GM18868 (cell line): ENCODE results near the gene KCNH1.
A peak's percentile ranks its signal among the peaks of the same experiment; 100 is the strongest.

Experiments used
- ATAC-seq: cut with Tn5 transposase; IDR thresholded peaks from one replicate; pipeline ENCODE4 v1.9.1; 2021; ENCODE audit warnings: mild to moderate bottlenecking, moderate library complexity; ENCODE audit not compliant: unreplicated experiment

Gene KCNH1

DNA sequence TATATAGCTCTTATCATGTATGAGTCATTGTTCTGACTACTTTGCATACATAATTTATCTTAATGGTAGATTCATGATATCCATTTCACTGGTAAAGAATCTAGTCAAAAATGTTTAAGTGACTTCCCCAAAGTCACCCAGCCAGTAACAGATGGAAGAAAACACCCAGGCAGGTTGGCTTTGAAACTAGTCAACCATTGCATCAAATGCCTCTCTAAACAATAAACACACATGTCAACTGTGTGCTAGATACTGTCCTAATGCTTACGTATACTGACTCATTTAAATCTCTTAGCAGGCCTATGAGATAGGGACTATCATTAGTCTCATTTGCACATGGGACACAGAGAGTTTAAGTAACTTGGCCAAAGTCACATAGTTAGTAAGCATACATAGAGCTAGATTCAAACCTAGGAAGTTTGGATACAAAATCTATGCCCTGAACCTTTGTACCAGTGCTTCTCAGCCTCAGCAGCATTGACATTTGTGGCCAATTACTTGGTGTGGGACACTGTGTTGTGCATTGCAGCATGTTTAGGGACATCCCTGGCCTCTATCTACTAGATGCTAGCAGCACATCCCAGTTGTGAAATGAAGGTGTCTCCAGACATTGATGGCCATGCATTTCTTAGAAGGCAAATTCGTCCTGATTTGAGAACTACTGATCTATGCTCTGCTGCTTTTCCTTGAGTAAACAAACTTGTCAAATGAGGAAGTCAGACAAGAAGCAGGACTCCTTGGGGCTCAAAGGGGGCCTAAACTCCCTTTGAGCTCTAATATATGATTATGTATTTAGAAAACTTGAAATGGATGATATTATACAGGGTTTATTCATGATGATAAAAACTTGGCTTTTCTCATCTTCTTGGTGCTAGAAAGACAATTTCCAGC, 316.3 kb downstream of the KCNH1 start:
- peak; percentile 46 for ATAC-seq

DNA sequence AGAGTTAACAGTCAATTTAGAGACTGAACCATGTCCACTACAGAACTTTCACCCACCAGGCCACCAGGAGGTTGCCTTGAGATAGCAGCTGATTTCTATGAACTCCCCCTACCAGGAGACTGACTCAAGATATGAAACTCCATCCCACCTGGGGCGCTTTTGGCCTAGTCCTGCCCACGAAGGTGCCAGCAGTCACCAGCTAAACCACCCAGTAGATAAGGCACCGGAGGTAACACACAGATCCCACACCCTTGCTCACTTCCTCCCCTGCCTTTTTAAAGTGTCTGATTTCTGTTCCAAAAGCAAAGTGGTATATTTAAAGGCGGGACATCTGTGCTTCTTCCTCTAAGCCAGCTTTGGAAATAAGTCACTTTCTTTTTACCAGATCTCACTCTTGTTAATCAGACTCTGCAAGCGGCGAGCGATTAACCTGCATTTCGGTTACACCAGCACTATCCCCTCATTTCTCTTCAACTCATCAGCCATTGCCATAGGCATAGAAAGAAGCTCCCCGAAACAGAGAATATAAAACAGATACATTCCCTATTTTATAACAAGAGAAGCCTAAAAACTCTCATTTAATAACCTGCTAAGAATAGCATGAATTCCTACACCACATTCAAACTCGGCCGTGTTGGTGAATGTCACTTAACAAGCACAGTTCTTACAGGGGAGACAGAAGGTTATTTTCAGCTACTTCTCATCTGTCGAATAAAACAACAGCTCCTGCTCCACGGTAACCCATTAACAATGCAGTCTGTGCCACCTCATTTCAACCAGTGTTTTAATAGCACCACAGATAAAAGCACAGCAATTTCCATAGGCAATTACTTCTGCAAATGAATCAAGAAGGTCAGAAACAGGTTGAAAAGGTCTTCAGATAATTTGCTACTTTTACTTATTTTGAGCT, 318.1 kb downstream of the KCNH1 start:
- no peak for ATAC-seq

DNA sequence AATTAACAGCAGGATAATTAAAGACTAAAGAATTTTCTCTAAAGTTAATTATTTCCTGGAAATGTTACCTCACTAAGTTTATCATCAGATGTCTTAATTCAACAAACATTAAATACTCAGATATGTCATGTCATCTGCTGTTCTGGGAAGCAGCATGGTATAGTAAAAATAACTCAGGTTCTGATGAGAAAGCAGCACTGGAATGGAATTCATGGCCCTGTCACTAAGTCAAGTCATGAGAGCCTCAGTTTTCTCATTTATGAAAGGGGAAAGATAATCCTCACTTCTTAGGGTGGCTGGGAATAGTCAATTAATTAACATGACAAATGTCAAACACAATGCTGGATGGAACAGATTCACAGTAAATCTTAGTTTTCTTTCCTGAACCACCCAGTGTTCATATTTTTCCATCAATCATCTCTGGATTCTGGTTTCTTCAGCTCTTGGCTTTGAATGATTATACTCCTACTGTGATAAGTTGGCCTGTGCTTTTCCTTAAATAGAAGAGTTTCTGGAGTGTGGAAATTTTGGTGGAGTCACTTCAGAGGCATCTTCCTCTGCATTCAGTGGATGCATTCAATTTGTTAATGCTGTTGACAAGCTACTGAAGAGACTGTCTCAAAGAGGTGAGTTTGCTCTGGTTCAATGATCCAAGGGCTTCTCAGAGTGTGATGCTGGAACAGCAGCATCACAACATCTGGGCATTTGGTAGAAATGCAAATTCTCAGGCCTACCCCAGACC, 319.4 kb downstream of the KCNH1 start:
- no peak for ATAC-seq

DNA sequence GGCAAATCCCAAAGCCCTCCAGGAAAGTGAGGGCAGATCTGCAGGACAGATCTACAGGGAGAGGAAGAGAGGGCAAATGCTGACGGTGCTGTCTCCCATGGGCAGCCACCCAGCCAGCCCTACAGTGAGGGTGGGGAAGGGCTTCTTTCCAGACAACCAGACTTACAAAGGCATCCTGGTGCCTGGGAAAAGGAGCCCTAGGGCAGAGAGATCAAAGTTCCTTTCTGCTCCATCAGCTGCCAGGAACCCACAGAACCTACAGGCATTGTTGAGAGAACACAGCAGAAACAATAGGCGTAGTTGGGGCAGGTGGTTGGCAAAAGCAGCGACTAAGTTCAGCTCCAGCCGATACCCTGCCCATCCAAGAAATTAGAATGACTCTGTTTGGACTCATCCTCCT, 332.4 kb downstream of the KCNH1 start:
- ATAC-seq, result no peak

DNA sequence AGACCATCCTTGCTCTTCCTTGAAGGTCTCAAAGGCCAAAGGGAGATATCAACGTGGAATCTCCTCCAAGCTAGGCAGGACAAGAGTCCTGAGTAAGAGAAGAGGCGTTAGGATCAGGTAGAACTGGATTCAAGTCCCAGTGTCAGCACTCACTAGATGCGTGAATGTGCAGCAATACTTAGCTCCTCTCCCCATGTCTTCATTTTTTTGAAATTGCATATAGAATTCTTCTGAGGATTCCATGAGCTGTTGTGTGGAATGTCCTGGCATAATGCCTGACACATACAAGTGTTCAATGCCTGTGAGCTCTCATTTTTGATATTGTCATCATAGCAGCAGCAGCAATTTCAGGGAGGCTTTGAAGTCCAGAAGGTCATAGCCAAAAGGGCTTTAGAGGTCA, 333.2 kb downstream of the KCNH1 start:
- ATAC-seq, result no peak

DNA sequence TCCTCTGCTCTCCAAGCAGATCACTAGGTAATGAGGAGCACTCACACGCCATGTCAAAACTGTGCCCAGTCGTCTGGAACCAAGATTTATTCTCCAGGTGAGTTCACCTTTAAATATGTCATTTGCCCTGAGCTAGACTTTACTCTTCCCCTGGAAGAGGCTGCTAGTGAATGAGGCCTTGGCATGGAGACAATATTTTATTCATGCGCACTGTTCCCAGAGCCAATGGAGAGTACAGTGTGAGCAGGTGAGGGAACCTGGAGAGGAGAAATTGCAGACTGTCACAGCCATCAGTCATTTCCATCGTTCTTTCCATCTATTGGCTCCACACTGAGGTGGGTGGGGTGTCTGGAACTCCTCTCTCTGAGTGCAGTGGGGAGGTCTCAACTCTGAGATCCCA, 333.6 kb downstream of the KCNH1 start:
- no peak for ATAC-seq

DNA sequence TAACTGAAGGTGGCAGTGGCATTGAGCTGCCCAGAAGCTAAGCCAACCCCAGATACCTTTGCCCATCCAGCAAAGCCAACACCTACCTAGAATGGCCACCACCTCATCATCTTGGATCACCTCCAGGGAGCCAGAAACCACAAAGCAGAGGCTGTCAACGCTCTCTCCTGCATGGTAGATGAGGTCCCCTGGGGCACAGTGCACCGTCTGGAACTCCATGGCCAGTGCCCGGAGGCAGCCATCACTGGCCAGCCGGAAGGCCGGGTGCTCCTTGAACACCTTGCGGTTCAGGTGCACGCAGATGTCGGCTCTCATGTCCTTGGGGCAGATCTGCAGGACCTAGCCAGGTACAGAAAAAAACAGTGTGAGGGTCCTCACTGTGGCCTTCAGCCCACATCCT, 336.5 kb downstream of the KCNH1 start:
- no peak for ATAC-seq

DNA sequence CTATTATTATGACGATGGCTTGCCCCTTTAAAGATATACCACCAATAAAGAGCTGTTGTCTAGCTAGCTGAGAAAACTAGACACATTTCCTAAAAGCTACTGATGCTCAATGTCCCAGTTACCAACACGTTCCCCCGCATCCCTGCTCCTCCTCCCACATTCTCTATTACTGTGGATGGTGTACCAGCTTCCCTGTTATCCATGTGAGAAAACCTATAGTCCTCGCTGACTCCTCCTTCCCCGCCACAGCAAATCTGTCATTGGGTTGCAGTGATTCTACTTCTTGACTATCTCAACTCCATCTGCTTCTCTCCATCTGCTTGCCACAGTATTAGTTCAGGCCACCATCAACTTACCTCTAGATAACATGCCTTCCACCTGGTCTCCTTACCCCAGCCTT, 337.5 kb downstream of the KCNH1 start:
- no peak for ATAC-seq

DNA sequence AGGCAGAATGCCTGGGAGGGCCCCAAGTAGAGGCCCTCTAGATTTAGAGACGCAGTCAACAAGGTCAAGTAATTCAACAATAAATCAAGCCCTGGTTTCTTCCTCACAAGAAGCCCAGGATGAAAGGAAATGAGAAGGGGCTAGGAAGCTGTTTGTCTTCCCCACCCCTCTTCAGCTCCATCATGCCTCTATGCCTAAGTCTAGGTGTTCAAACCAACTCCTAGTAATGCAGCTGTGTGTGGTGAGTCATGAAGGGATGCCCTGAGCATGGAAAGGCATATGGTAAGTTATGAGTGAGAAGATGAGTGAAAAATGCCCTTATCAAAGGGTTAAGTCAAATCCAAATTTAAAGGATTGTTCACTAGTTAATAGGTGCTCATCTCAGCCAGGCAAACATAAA, 339.5 kb downstream of the KCNH1 start:
- ATAC-seq, result no peak

DNA sequence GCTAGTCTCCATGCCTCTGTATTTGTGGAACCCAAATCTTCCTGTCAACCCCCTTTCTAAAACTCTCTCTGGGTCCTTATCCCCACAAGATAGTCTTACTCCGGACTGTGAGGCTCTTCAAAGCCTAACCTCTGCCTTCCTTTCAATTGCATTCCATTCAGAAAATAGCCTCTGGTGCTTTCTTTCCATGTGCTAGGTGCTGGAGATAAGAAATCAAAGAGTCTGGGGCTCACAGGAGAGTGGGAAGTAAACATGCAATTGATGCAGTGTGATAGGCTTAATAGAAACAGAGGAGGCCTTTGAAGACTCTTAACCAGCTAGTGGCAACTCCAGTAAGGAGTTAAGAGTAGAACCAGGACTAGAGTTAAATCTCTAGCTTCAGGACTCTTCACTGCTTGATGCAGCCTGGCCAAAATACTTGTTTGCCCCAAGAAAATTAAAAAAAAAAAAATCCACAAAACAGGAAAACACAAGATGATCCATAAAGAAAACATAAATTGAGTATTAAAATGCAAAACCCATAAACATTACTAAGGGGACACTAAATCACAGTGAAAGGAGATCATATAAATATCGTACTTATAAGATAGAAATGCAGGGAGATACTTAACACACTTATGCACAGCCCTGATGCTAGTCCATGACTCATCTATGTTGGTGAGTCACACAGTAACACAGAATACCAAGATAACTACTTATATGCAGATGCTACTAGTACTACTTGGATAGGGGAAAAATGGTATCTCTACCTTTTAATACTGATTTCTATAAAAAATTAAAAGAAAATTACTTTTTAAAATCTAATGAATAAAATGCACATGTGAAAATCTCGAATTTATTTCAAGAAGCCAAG, 341.5 kb downstream of the KCNH1 start:
- no peak for ATAC-seq

DNA sequence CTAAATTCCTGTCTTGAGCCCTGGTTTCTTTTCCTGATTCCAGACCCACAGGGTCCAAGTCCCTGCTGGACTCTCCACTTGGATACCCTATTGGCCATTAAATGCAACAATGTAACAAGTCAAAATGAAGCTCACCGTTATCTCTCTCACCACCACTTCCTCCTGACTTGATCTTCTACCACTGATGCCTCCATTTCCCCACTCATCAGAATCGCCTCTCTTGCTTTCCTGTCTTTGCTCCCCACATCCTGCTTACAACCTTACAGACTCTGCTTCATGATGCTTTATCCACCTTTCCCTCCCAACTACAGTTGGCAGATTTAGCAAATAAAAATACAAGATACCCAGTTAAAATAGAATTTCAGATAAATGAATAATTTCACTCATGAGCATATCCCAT, 343.8 kb downstream of the KCNH1 start:
- no peak for ATAC-seq

DNA sequence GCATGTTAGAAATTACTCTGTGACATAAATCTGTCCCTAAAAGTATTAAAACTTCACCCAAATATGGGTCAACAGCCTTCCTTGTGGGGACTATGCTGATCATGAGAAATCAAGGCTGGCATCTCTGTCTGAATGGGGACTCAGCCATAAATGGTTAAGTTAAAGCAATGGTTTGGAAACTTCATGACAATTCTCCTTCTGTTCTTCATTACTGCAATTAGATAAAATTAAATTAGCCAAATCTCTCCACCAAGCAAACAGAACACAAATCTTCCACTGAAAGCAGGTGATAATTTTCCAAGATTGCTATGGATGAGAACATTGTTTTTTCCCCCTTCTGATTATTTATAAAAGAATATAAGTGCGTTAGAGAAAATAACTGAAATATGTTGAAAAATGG, 346.1 kb downstream of the KCNH1 start:
- ATAC-seq, result no peak

DNA sequence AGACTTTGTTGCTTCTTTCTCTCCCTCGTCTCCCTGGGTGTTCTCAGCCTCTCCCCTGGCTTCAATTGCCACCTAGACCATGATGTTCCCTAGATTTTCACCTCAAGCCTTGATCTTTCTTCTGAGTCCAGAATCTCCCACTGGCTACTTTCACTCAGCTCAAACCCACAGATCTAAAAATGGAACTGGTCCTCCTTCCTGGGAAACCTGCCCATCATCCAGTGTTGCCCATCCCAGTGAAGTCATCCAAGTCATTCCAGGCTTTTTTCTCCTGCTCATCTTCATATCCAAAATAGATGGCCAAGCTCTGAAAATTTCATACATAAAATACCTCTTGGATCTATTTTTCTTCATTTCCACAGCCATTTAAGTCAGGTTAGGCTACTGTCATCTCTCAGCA, 347.4 kb downstream of the KCNH1 start:
- ATAC-seq, result no peak

DNA sequence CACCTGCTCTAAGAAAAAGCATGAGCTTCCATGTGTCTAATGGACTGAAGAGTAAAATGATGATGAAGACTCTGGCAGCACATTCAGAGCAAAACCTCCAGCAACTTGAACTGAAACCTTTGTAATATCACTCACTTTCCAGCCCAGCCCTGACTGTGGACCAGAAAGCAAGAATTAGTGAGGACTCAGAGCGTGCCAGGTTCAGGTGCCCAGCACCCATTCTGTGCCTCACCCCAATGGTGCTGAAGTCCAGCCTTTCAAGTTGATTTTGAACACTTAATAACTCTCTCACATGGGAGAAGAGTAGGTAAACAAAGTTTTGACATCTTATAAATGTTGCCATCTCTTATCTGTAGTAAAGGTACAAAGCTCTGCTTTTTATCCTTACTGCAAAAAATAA, 350.0 kb downstream of the KCNH1 start:
- ATAC-seq, result no peak

DNA sequence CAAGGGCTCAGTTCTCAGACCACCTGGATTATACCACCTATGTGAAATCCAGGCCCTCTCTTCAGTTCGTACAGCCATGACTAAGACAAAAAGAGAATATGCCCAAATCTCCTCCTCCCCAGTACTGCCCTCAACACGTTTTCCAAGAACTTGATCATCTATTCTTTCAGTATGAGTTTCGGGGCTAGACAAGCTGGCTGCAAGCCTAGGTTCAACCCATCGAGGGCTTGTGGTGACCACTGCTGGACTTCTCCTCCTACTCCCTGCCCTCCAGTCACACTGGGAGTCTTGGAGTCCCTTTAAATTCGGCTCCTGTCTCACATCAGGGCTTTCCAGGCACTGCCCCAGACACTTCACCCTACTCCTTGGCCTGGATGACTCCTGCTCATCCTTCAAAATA, 352.3 kb downstream of the KCNH1 start:
- ATAC-seq, result no peak

DNA sequence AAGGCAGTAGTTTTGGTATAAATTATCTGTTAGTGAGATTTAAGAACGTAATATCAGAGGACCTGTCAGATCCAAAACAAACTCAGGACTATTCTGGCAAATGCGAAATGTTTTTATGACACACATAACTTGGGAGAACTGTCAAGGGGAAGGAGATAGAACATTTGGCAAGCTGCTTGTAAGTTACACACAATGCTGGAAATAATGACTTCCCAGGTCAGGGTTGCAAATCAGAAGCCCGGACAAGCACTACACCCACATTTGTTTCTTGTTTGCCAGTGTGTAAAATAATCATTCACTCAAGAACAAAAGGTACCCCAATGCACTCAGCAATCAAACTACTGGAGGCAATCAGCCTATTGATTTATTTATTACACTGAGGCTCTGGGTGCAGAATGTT, 354.7 kb downstream of the KCNH1 start:
- ATAC-seq, result no peak

DNA sequence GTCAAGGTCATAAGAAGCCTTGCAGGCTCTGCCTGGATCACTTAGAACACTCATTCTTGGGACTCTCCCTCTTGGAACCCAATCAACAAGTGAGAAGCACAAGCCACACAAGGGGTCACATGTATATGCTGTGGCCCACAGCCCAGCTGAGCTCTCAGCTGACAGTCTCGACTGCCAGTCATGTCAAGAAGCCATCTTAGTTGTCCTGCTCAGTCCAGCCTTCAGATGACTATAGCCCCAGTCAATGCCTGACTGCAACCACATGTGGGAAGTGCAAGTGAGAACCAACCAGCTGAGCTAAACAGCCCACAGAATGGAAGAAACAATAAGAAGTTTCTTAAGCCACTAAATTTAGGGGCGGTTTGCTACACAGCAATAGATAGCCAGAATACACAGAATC, 356.0 kb downstream of the KCNH1 start:
- no peak for ATAC-seq

DNA sequence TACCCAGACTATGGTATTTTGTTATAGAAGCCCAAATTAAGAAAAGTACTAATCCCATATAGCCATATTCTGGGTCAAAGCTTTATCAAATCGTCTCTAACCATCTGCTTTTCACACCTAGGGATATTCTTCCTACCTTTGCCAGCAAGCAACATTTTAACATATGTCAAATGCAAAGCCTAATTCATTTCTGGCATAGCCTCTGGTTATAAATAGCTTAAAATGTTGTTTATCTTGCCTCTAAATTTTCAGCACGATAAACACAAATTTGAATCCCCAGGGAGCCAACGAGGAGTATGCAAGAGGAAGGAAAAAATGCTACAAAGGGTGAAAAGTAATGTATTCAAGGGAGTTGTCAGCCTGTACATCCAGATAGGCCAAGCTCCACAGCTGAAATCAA, 357.2 kb downstream of the KCNH1 start:
- no peak for ATAC-seq

DNA sequence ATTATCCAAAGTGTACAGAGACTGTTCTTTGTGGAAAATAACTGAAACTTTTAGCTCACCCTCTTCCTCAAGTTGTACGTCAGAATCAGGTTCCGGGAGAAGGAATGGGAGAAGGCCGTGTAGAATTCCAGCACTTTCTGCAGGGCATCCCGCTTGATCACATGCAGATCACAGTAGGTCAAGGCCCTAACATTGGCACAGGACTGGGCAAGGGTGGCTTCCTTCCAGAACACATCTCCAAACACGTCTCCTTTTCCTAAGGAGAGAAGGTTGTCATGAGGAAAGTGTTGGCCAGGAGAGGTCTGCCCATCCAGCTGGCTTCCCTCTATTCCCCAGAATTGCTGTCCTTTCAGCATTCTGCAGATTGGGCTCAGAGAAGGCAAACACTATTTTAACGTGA, 358.7 kb downstream of the KCNH1 start:
- ATAC-seq, result no peak

DNA sequence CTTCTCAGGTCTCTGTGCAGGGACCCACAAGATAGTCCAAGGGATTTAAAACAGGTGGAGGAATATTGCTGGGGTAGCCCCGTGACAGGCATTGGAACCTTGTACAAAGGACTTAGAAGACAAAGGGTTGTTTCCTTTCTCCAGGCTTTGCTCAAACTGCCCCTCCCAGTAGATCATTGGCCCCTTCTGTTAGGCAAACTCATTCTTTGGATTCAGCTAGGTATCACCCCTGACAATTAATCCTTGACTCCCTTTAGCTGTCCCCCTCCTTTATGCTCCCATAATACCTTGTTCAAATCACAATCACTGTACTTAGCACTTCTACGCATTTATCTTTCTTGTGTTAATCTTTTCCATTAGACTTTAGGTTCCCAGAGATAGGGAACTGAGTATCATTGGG, 360.5 kb downstream of the KCNH1 start:
- no peak for ATAC-seq
